GM23338 (cell line): Measurements from ENCODE around the gene CEP192. TPM values are rescaled to one million over a fixed set of nuclear protein-coding genes. Genes with fewer than 3 reads are reported as not detected.

Experiments
- ATAC-seq: fragments of 200-7000 bp; cut with Tn5 transposase; 3 replicates; pipeline ENCODE4 v1.9.1; 2020
- DNase-seq: peaks from one replicate; pipeline ENCODE4 v3.0.0-alpha.2; 2015; ENCODE audit warnings: low spot score
- H2AFZ ChIP-seq: fragments of 200-600 bp; sonication (generic); 2 replicates; pipeline ENCODE4 v1.8.0; 2016; ENCODE audit warnings: antibody characterized with exemption, mild to moderate bottlenecking, moderate library complexity
- H3F3A ChIP-seq: fragments of 200-600 bp; sonication (generic); replicated peaks from 2 replicates; pipeline ENCODE4 v1.8.0; 2017; ENCODE audit warnings: antibody characterized with exemption, mixed run types, low read depth
- H3K27ac ChIP-seq: fragments of 200-600 bp; sonication (generic); 2 replicates; pipeline ENCODE4 v1.6.1; 2016; ENCODE audit warnings: low read depth
- H3K27me3 ChIP-seq: fragments of 200-600 bp; sonication (generic); 2 replicates; pipeline ENCODE4 v1.8.0; 2016; ENCODE audit warnings: mild to moderate bottlenecking, mixed run types, moderate library complexity; ENCODE audit not compliant: insufficient read depth
- H3K36me3 ChIP-seq: fragments of 200-600 bp; sonication (generic); 2 replicates; pipeline ENCODE4 v1.8.0; 2016; ENCODE audit warnings: mild to moderate bottlenecking; ENCODE audit not compliant: insufficient read depth
- H3K4me1 ChIP-seq: fragments of 200-600 bp; sonication (generic); 2 replicates; pipeline ENCODE4 v1.8.0; 2016; ENCODE audit warnings: mild to moderate bottlenecking, moderate library complexity; ENCODE audit not compliant: insufficient read depth
- H3K4me2 ChIP-seq: fragments of 200-600 bp; sonication (generic); 2 replicates; pipeline ENCODE4 v1.7.1; 2017; ENCODE audit warnings: mixed run types
- H3K4me3 ChIP-seq: fragments of 200-600 bp; sonication (generic); 2 replicates; pipeline ENCODE4 v1.6.1; 2016; ENCODE audit warnings: mixed run types
- H3K79me2 ChIP-seq: fragments of 200-600 bp; sonication (generic); replicated peaks from 2 replicates; pipeline ENCODE4 v1.8.0; 2017; ENCODE audit warnings: mild to moderate bottlenecking; ENCODE audit not compliant: insufficient read depth
- H3K9me2 ChIP-seq: fragments of 200-600 bp; sonication (generic); 2 replicates; pipeline ENCODE4 v1.8.0; 2017; ENCODE audit not compliant: insufficient read depth
- H4K20me1 ChIP-seq: fragments of 200-600 bp; sonication (generic); replicated peaks from 2 replicates; pipeline ENCODE4 v1.8.0; 2017; ENCODE audit warnings: mild to moderate bottlenecking; ENCODE audit not compliant: insufficient read depth
- H3K27ac Mint-ChIP-seq: 2 replicates; pipeline ENCODE4 v1.8.0; 2020; ENCODE audit warnings: inconsistent platforms, mild to moderate bottlenecking, moderate library complexity, mixed read lengths
- H3K27me3 Mint-ChIP-seq: 3 replicates; pipeline ENCODE4 v1.8.0; 2022; ENCODE audit warnings: low read depth, mild to moderate bottlenecking, moderate library complexity, mixed read lengths, inconsistent platforms; ENCODE audit not compliant: insufficient read depth, poor library complexity
- H3K36me3 Mint-ChIP-seq: 3 replicates; pipeline ENCODE4 v1.8.0; 2021; ENCODE audit warnings: low read depth, mild to moderate bottlenecking, inconsistent platforms, moderate library complexity, mixed read lengths
- H3K4me1 Mint-ChIP-seq: 3 replicates; pipeline ENCODE4 v1.8.0; 2020; ENCODE audit warnings: mild to moderate bottlenecking, inconsistent platforms, mixed read lengths
- H3K4me3 Mint-ChIP-seq: 3 replicates; pipeline ENCODE4 v1.8.0; 2021; ENCODE audit warnings: moderate library complexity, mild to moderate bottlenecking, inconsistent platforms, mixed read lengths
- H3K9me3 Mint-ChIP-seq: 3 replicates; pipeline ENCODE4 v1.8.0; 2020; ENCODE audit warnings: moderate library complexity, mild to moderate bottlenecking, inconsistent platforms, mixed read lengths
- CREB1 ChIP-seq: fragments of 250-450 bp; sonication (Bioruptor Pico); IDR thresholded peaks from 2 replicates; pipeline ENCODE4 v1.5.0; 2020; ENCODE audit warnings: low read depth, mild to moderate bottlenecking, moderate library complexity
- EZH2 ChIP-seq: fragments of 200-600 bp; sonication (generic); IDR thresholded peaks from one replicate; pipeline ENCODE4 v1.8.0; 2017; ENCODE audit warnings: antibody characterized with exemption, mild to moderate bottlenecking, low read depth; ENCODE audit not compliant: unreplicated experiment
- POLR2AphosphoS5 ChIP-seq: IDR thresholded peaks from 2 replicates; pipeline ENCODE4 v1.6.1; 2016; ENCODE audit warnings: antibody characterized with exemption, low read depth
- STAT1 ChIP-seq: IDR thresholded peaks from one replicate; pipeline ENCODE4 v1.6.1; 2016; ENCODE audit warnings: antibody characterized with exemption; ENCODE audit not compliant: unreplicated experiment
- ZNF114 ChIP-seq: fragments of 250-450 bp; sonication (Bioruptor Pico); IDR thresholded peaks from 2 replicates; pipeline ENCODE4 v1.5.0; 2020; ENCODE audit warnings: mild to moderate bottlenecking, moderate library complexity
- ZNF331 ChIP-seq: fragments of 250-450 bp; sonication (Bioruptor Pico); IDR thresholded peaks from 2 replicates; pipeline ENCODE4 v1.5.0; 2020; ENCODE audit warnings: low read depth, mild to moderate bottlenecking, moderate library complexity
- polyA plus RNA-seq: library from polyadenylated mRNA; unstranded; fragments of >200 nt; fragmentation: Nextera tagmentation; extraction: Ambion mirVana; gene quantifications from 2 replicates; pipeline ENCODE4 v1.2.1, GENCODE V29; 2016
- total RNA-seq: library from RNA; depleted of rRNA; stranded (reverse); fragments of >200 nt; shearing (Covaris generic); gene quantifications from 2 replicates; pipeline ENCODE4 v1.2.3, GENCODE V29; 2014
- TF ChIP-seq, protein P1 (sequence below), 2 experiments: fragments of 200-600 bp in 1 of 2; sonication (generic) in 1 of 2; conservative IDR thresholded peaks; 2 replicates each; pipeline versions ENCODE4 v1.5.1 to v1.6.1; 2016 to 2017; ENCODE audit warnings: antibody characterized with exemption in 2 of 2, low read depth in 2 of 2, mild to moderate bottlenecking in 2 of 2, moderate library complexity in 1 of 2
- TF ChIP-seq, protein P2 (sequence below): fragments of 250-450 bp; sonication (Bioruptor Pico); IDR thresholded peaks from 2 replicates; pipeline ENCODE4 v1.5.0; 2020; ENCODE audit warnings: mild to moderate bottlenecking, moderate library complexity

Gene CEP192
- total and polyA plus RNA-seq, 2 experiments from 2014 or later, result 15.2 to 30.6 TPM

DNA sequence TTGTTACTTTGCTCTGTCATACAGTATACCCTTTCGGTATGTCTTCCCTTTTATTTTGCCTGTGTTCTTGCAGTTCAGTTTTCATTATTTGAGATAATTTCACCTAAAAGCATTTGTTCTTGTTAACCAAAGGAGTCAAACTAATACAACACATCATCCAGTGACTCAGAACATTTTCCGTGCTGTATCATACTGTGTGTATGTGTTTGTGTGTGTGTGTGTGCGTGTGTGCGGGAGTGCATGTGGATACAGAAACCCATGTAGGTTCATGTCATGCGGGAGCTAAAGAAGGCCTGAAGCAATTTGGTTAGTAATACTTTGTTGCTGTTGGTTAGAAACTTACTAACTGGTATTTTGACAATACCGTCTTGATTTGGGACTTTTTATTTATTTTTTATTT is 60.0 kb downstream of the CEP192 start:
- no peak for DNase-seq

More for the DNA sequence above, 60.0 kb downstream of the CEP192 start:
- no peak for TF ChIP-seq STAT1
- TF ChIP-seq POLR2AphosphoS5, result no peak
- TF ChIP-seq ZNF114 (CRISPR knock-in tag), result no peak
- TF ChIP-seq EZH2, result no peak
- no peak for TF ChIP-seq CREB1 (CRISPR knock-in tag)
- TF ChIP-seq, protein P1, sequence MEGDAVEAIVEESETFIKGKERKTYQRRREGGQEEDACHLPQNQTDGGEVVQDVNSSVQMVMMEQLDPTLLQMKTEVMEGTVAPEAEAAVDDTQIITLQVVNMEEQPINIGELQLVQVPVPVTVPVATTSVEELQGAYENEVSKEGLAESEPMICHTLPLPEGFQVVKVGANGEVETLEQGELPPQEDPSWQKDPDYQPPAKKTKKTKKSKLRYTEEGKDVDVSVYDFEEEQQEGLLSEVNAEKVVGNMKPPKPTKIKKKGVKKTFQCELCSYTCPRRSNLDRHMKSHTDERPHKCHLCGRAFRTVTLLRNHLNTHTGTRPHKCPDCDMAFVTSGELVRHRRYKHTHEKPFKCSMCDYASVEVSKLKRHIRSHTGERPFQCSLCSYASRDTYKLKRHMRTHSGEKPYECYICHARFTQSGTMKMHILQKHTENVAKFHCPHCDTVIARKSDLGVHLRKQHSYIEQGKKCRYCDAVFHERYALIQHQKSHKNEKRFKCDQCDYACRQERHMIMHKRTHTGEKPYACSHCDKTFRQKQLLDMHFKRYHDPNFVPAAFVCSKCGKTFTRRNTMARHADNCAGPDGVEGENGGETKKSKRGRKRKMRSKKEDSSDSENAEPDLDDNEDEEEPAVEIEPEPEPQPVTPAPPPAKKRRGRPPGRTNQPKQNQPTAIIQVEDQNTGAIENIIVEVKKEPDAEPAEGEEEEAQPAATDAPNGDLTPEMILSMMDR (conservative IDR thresholded peaks at IDR 0.05; ENCODE audit: low read depth in 2 of 2), result no peak
- TF ChIP-seq ZNF331 (CRISPR knock-in tag), result no peak
- TF ChIP-seq, protein P2, sequence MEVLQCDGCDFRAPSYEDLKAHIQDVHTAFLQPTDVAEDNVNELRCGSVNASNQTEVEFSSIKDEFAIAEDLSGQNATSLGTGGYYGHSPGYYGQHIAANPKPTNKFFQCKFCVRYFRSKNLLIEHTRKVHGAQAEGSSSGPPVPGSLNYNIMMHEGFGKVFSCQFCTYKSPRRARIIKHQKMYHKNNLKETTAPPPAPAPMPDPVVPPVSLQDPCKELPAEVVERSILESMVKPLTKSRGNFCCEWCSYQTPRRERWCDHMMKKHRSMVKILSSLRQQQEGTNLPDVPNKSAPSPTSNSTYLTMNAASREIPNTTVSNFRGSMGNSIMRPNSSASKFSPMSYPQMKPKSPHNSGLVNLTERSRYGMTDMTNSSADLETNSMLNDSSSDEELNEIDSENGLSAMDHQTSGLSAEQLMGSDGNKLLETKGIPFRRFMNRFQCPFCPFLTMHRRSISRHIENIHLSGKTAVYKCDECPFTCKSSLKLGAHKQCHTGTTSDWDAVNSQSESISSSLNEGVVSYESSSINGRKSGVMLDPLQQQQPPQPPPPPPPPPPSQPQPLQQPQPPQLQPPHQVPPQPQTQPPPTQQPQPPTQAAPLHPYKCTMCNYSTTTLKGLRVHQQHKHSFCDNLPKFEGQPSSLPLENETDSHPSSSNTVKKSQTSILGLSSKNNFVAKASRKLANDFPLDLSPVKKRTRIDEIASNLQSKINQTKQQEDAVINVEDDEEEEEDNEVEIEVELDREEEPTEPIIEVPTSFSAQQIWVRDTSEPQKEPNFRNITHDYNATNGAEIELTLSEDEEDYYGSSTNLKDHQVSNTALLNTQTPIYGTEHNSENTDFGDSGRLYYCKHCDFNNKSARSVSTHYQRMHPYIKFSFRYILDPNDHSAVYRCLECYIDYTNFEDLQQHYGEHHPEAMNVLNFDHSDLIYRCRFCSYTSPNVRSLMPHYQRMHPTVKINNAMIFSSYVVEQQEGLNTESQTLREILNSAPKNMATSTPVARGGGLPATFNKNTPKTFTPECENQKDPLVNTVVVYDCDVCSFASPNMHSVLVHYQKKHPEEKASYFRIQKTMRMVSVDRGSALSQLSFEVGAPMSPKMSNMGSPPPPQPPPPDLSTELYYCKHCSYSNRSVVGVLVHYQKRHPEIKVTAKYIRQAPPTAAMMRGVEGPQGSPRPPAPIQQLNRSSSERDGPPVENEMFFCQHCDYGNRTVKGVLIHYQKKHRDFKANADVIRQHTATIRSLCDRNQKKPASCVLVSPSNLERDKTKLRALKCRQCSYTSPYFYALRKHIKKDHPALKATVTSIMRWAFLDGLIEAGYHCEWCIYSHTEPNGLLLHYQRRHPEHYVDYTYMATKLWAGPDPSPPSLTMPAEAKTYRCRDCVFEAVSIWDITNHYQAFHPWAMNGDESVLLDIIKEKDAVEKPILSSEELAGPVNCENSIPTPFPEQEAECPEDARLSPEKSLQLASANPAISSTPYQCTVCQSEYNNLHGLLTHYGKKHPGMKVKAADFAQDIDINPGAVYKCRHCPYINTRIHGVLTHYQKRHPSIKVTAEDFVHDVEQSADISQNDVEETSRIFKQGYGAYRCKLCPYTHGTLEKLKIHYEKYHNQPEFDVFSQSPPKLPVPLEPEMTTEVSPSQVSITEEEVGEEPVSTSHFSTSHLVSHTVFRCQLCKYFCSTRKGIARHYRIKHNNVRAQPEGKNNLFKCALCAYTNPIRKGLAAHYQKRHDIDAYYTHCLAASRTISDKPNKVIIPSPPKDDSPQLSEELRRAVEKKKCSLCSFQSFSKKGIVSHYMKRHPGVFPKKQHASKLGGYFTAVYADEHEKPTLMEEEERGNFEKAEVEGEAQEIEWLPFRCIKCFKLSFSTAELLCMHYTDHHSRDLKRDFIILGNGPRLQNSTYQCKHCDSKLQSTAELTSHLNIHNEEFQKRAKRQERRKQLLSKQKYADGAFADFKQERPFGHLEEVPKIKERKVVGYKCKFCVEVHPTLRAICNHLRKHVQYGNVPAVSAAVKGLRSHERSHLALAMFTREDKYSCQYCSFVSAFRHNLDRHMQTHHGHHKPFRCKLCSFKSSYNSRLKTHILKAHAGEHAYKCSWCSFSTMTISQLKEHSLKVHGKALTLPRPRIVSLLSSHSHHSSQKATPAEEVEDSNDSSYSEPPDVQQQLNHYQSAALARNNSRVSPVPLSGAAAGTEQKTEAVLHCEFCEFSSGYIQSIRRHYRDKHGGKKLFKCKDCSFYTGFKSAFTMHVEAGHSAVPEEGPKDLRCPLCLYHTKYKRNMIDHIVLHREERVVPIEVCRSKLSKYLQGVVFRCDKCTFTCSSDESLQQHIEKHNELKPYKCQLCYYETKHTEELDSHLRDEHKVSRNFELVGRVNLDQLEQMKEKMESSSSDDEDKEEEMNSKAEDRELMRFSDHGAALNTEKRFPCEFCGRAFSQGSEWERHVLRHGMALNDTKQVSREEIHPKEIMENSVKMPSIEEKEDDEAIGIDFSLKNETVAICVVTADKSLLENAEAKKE (CRISPR knock-in tag), result no peak
- Mint-ChIP-seq H3K36me3 (peaks cover 61% of the 10 kb centered on the region), H3K4me3 (no peak overlapping the region), H3K27me3 (no peaks in the 10 kb centered on the region), H3K27ac (no peak overlapping the region), H3K4me1 (no peaks in the 10 kb centered on the region), H3K9me3 (no peaks in the 10 kb centered on the region)
- H2AFZ ChIP-seq, result no peak overlapping the region
- H4K20me1 ChIP-seq, result peaks cover 7% of the 10 kb centered on the region
- no peak for ATAC-seq
- H3K4me1 ChIP-seq, result no peaks in the 10 kb centered on the region
- no peaks in the 10 kb centered on the region for H3K9me2 ChIP-seq
- peaks cover 4% of the 10 kb centered on the region; the same call in 1 of the 2 replicates for H3K79me2 ChIP-seq
- peaks cover 6% of the 10 kb centered on the region for H3K36me3 ChIP-seq
- no peak overlapping the region for H3K4me3 ChIP-seq
- H3K27me3 ChIP-seq, result no peaks in the 10 kb centered on the region
- no peaks in the 10 kb centered on the region for H3F3A ChIP-seq
- no peak overlapping the region for H3K27ac ChIP-seq
- H3K4me2 ChIP-seq, result no peak overlapping the region
